GM18526 (cell line): ENCODE results near the gene C15orf61.

Source experiments
- POLR2A ChIP-seq: IDR thresholded peaks from 3 replicates; pipeline ENCODE4 v1.6.1; 2011; ENCODE audit not compliant: insufficient read length; ENCODE audit errors: extremely low read depth

Gene C15orf61

GRCh38 chr15:67558502-67558901 lies 37.6 kb downstream of the C15orf61 start:
- no peak for TF ChIP-seq POLR2A

GRCh38 chr15:67559158-67559557 lies 38.2 kb downstream of the C15orf61 start:
- TF ChIP-seq POLR2A, result no peak

GRCh38 chr15:67559576-67559975 lies 38.6 kb downstream of the C15orf61 start:
- TF ChIP-seq POLR2A, result no peak

- TF ChIP-seq POLR2A, result no peak
Measured at GRCh38 chr15:67560320-67560719, 39.4 kb downstream of the C15orf61 start.

GRCh38 chr15:67563092-67563491 lies 42.2 kb downstream of the C15orf61 start:
- TF ChIP-seq POLR2A, result no peak

- TF ChIP-seq POLR2A, result no peak
Measured at GRCh38 chr15:67564021-67564967, 43.4 kb downstream of the C15orf61 start.

GRCh38 chr15:67564968-67565345 lies 44.0 kb downstream of the C15orf61 start:
- TF ChIP-seq POLR2A, result no peak

- TF ChIP-seq POLR2A, result no peak
Measured at GRCh38 chr15:67569668-67570067, 48.7 kb downstream of the C15orf61 start.

- no peak for TF ChIP-seq POLR2A
Measured at GRCh38 chr15:67570875-67571647, 50.1 kb downstream of the C15orf61 start.

GRCh38 chr15:67571648-67572415 lies 50.9 kb downstream of the C15orf61 start:
- TF ChIP-seq POLR2A, result no peak

GRCh38 chr15:67573194-67573593 lies 52.3 kb downstream of the C15orf61 start:
- no peak for TF ChIP-seq POLR2A

- no peak for TF ChIP-seq POLR2A
Measured at GRCh38 chr15:67575039-67575502, 54.1 kb downstream of the C15orf61 start.

- no peak for TF ChIP-seq POLR2A
Measured at GRCh38 chr15:67578020-67578600, 57.2 kb downstream of the C15orf61 start.

GRCh38 chr15:67579164-67579563 lies 58.2 kb downstream of the C15orf61 start:
- TF ChIP-seq POLR2A, result no peak
